ENCODE measurements around the gene KPNA6. TPM values are rescaled to one million over a fixed set of nuclear protein-coding genes. Genes with fewer than 3 reads are reported as not detected.

KPNA6 gene
- total and polyA plus RNA-seq, 2 of the 13 experiments (the other 11 are each of a cell fraction or from before 2014, with no cell fraction given): 22.0 to 47.5 TPM

DNA sequence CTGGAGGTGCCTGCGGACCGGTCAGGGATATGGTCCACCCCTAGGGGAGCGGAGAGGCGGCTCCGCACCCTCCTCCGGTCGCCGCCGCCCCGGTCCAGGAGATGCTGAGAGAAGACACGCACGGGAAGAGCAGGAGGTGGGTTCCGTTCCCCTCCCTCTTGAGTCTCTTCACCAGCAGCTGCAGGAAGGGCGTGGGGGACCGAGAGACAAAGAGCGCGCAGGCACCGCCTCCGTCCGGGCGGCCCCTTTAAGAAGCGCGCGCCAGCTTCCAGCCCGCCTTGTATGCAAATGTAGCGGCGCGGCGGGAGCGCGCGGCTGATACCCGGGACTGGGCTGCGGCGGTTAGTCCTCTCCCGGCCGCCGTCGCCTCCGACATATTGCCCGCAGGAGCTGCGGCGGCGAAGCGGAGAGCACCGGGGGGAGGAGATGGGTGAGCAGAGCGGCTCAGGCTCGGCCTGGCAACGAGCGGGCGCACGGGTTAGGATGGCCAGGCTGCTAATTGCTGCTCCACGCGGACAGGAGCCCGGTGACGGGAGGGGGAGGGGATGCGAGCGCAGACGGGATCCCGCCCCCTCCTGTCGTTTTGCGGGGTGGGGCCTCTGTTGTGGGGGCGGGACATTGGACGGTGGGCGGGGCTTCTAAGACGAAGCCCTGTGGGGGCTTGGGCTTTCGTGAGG is 35.1 kb upstream of the KPNA6 start, which contains the start of gene TMEM39B (continued):
- TF ChIP-seq HCFC1 (IDR thresholded peaks at IDR 0.05; ENCODE audit: low read depth, low read length) (no peak), THYN1 (CRISPR knock-in tag; IDR thresholded peaks at IDR 0.05; ENCODE audit: borderline replicate concordance, low read depth) (no peak), SATB2 (CRISPR knock-in tag; IDR thresholded peaks at IDR 0.05) (no peak), NRL (CRISPR knock-in tag; IDR thresholded peaks at IDR 0.05; ENCODE audit: borderline replicate concordance) (0 out of 2 replicates have a peak, but pooled peaks have one; percentile 12), ZNF264 (CRISPR knock-in tag; IDR thresholded peaks at IDR 0.05) (no peak), ZNF616 (CRISPR knock-in tag; IDR thresholded peaks at IDR 0.05; ENCODE audit: low read depth) (0 out of 2 replicates have a peak, but pooled peaks have one; percentile 32), YEATS4 (CRISPR knock-in tag; IDR thresholded peaks at IDR 0.05; ENCODE audit: borderline replicate concordance) (peak; percentile 77; the same call in 1 of the 2 replicates), ZNF460 (CRISPR knock-in tag; IDR thresholded peaks at IDR 0.05; ENCODE audit: borderline replicate concordance) (no peak; the same call in 1 of the 2 replicates), ZNF552 (CRISPR knock-in tag; IDR thresholded peaks at IDR 0.05; ENCODE audit: borderline replicate concordance) (no peak), GABPA (IDR thresholded peaks at IDR 0.05; ENCODE audit: low read depth, low read length) (peak; percentile 45), GABPA (CRISPR knock-in tag; IDR thresholded peaks at IDR 0.05; ENCODE audit: low read depth) (peak; percentile 15; the same call in 1 of the 2 replicates), SMAD3 (CRISPR knock-in tag; IDR thresholded peaks at IDR 0.05) (no peak), ZNF839 (CRISPR knock-in tag; IDR thresholded peaks at IDR 0.05; ENCODE audit: borderline replicate concordance) (no peak), HDAC6 (IDR thresholded peaks at IDR 0.05; ENCODE audit: low read depth, low read length) (no peak), ZKSCAN5 (CRISPR knock-in tag; IDR thresholded peaks at IDR 0.05) (no peak), ZNF589 (CRISPR knock-in tag; conservative IDR thresholded peaks at IDR 0.05) (no peak), EZH2 (conservative IDR thresholded peaks at IDR 0.05; ENCODE audit: low read depth, low read length) (no peak), ZNF777 (CRISPR knock-in tag; IDR thresholded peaks at IDR 0.05) (no peak), XRCC5 (optimal IDR thresholded peaks at IDR 0.05; ENCODE audit: low read length) (no peak), PCBP1 (IDR thresholded peaks at IDR 0.05; ENCODE audit: borderline replicate concordance, low read depth, low read length) (no peak), BRCA1 (CRISPR knock-in tag; IDR thresholded peaks at IDR 0.05) (no peak)
- TF ChIP-seq, protein P1, sequence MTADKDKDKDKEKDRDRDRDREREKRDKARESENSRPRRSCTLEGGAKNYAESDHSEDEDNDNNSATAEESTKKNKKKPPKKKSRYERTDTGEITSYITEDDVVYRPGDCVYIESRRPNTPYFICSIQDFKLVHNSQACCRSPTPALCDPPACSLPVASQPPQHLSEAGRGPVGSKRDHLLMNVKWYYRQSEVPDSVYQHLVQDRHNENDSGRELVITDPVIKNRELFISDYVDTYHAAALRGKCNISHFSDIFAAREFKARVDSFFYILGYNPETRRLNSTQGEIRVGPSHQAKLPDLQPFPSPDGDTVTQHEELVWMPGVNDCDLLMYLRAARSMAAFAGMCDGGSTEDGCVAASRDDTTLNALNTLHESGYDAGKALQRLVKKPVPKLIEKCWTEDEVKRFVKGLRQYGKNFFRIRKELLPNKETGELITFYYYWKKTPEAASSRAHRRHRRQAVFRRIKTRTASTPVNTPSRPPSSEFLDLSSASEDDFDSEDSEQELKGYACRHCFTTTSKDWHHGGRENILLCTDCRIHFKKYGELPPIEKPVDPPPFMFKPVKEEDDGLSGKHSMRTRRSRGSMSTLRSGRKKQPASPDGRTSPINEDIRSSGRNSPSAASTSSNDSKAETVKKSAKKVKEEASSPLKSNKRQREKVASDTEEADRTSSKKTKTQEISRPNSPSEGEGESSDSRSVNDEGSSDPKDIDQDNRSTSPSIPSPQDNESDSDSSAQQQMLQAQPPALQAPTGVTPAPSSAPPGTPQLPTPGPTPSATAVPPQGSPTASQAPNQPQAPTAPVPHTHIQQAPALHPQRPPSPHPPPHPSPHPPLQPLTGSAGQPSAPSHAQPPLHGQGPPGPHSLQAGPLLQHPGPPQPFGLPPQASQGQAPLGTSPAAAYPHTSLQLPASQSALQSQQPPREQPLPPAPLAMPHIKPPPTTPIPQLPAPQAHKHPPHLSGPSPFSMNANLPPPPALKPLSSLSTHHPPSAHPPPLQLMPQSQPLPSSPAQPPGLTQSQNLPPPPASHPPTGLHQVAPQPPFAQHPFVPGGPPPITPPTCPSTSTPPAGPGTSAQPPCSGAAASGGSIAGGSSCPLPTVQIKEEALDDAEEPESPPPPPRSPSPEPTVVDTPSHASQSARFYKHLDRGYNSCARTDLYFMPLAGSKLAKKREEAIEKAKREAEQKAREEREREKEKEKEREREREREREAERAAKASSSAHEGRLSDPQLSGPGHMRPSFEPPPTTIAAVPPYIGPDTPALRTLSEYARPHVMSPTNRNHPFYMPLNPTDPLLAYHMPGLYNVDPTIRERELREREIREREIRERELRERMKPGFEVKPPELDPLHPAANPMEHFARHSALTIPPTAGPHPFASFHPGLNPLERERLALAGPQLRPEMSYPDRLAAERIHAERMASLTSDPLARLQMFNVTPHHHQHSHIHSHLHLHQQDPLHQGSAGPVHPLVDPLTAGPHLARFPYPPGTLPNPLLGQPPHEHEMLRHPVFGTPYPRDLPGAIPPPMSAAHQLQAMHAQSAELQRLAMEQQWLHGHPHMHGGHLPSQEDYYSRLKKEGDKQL (CRISPR knock-in tag; IDR thresholded peaks at IDR 0.05; ENCODE audit: low read depth): no peak
- TF ChIP-seq, protein P2, sequence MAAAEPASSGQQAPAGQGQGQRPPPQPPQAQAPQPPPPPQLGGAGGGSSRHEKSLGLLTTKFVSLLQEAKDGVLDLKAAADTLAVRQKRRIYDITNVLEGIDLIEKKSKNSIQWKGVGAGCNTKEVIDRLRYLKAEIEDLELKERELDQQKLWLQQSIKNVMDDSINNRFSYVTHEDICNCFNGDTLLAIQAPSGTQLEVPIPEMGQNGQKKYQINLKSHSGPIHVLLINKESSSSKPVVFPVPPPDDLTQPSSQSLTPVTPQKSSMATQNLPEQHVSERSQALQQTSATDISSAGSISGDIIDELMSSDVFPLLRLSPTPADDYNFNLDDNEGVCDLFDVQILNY (CRISPR knock-in tag; conservative IDR thresholded peaks at IDR 0.05): peak; percentile 31; the same call in 1 of the 2 replicates
- TF ChIP-seq, protein P3, sequence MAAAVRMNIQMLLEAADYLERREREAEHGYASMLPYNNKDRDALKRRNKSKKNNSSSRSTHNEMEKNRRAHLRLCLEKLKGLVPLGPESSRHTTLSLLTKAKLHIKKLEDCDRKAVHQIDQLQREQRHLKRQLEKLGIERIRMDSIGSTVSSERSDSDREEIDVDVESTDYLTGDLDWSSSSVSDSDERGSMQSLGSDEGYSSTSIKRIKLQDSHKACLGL (CRISPR knock-in tag; IDR thresholded peaks at IDR 0.05): peak; percentile 71
- TF ChIP-seq, protein P4, sequence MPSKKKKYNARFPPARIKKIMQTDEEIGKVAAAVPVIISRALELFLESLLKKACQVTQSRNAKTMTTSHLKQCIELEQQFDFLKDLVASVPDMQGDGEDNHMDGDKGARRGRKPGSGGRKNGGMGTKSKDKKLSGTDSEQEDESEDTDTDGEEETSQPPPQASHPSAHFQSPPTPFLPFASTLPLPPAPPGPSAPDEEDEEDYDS (CRISPR knock-in tag; IDR thresholded peaks at IDR 0.05): peak; percentile 73
